ENCODE data around the gene PARP3.

PARP3 gene

DNA sequence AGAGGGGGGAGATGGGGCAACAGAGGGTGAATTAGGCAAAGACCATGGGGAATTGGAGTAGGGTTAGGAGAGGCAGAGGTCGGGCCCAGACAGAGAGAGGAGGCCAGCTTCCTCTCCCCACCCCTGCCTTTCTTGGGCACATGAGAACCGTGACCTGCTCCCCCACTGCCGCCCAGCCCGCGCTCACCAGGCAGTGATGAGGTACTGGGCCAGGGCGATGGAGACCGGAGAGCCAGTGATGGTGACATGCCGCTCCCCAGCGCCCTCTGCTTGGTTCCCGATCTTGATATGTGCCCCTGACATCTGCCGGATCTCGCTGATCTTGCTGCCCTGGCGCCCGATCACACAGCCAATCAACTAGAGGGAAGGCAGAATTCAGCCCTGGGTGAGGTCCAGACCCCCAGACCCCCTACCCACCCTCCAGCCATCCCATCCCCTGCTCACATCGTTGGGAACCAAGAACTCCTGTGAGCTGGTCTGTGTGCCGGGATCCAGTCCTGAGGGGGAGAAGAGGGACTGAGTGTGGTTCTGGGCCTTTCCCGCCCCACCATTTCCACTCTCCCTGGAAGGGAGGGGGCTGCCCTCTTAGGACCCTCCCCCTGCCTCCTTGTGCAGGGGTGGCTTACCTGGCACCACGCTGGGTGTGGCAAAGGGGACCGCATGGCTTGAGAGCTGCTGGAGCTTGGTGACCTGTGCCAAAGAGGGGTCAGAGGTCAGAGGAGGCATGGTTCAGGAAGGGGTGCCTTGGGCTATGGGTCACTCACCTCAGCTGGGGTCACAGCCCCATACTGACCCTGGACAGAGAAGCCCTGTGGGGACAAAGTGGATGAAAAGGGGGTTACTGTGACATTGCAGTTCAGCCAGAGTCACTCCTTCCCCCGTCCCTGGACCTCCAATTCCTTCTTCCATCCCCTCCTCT is 16.7 kb downstream of the PARP3 start:
- H3K4me3 ChIP-seq (ENCODE audit: low read depth, low read length) = no peak overlapping the region
- TF ChIP-seq CTCF (IDR thresholded peaks at IDR 0.05; ENCODE audit: borderline replicate concordance, insufficient read depth, low read depth, low read length) = no peak

GRCh38 chr3:51959651-51960050 is 17.5 kb downstream of the PARP3 start:
- H3K4me3 ChIP-seq (ENCODE audit: low read depth, low read length) = no peak overlapping the region
- TF ChIP-seq CTCF (IDR thresholded peaks at IDR 0.05; ENCODE audit: borderline replicate concordance, insufficient read depth, low read depth, low read length) = no peak

DNA sequence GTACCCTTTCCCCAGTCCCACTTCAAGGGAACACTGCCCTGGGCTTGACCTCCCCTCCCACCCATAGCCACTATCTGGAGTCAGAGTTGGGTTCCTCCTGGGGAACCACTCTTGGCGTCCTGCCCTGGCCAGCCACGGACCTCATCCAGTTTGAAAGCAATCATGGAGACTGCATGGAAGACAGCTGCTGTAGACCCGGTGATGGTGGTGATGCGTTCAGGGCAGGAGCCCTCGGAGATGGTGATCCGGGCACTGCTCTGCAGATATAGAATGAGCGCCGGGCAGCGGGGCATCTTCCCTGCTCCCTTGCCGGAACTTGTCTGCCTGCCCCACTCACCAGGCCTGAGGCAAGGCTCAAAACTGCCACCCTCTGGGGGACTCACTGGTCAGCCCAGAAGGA is 18.2 kb downstream of the PARP3 start:
- no peak for TF ChIP-seq CTCF (IDR thresholded peaks at IDR 0.05; ENCODE audit: borderline replicate concordance, insufficient read depth, low read depth, low read length)
- H3K4me3 ChIP-seq (ENCODE audit: low read depth, low read length) = no peak overlapping the region

- no peak overlapping the region for H3K4me3 ChIP-seq (ENCODE audit: low read depth, low read length)
- no peak for TF ChIP-seq CTCF (IDR thresholded peaks at IDR 0.05; ENCODE audit: borderline replicate concordance, insufficient read depth, low read depth, low read length)
Measured at GRCh38 chr3:51961011-51961410, 18.8 kb downstream of the PARP3 start.

DNA sequence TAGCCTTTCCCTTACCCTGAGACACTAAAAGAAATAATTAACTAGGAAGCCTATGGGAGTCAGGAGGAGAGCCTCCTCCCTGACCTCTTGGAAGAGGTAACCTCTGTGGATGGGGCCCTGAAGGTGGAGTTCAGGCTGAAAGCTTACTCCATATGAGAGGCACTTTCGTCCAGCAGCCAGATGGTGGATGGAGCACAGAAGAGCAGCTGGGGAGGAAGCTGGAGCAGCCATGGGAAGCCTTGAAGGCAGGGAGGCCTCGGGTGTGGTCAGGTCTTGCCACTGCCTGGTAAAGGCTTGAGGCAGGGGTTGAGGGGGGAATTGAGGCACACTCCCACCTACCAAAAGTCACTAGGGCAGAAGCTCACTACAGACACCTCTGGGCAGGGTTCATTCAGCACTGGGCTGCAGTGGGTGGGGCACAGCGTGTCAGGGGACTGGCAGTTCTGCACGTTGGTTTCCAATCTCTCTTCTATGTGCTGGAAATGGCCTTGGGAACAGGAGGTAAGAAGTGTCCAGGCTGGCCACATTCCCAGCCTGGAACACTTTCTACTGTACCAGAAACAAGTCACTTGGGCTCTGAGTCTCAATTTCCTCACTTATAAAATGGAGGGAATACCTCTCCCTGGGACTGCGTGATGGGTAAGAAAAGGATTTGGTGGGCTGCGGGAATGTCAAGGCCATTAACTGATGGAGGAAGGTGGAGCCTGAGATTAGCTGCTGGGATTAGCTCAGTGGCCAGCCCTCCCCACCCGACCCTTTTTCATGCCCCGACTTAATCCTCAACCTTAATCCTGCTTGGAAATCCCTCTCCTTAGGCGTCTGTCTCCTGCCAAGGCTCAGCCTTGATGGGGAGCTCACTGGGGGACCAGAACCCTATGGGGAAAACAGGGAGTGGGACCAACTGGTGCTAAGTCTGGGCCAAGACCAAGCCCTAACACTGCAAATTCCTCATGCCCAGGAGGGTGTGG is 19.7 kb downstream of the PARP3 start:
- H3K4me3 ChIP-seq (ENCODE audit: low read depth, low read length) = no peak overlapping the region
- TF ChIP-seq CTCF (IDR thresholded peaks at IDR 0.05; ENCODE audit: borderline replicate concordance, insufficient read depth, low read depth, low read length) = no peak

GRCh38 chr3:51962854-51963530 is 20.8 kb downstream of the PARP3 start:
- no peak for TF ChIP-seq CTCF (IDR thresholded peaks at IDR 0.05; ENCODE audit: borderline replicate concordance, insufficient read depth, low read depth, low read length)
- H3K4me3 ChIP-seq (ENCODE audit: low read depth, low read length) = no peak overlapping the region

All from GM12875 (cell line).